K562 (cell line): ENCODE measurements around the gene ARMC8. TPM values are rescaled to one million over a fixed set of nuclear protein-coding genes. Genes with fewer than 3 reads are reported as not detected.

Experiments used
- ATAC-seq: fragments of 200-7000 bp; cut with Tn5 transposase; 3 replicates; pipeline ENCODE4 v1.9.1; 2020; ENCODE audit warnings: moderate library complexity
- BruUV-seq: library from RNA; stranded (reverse); fragments of 400-500 nt; replicated peaks from 2 replicates; lab custom pipeline; 2021; lab: Mats Ljungman, UMichigan
- CTCF ChIA-PET: fragments of 300-600 bp; formaldehyde crosslinking; extraction: SDS; loops from one replicate; lab custom pipeline; 2021; ENCODE audit warnings: low intra/inter-chr PET ratio; lab: Yijun Ruan, JAX
- POLR2A ChIA-PET: fragments of 300-600, 350-650 bp; sonication (Branson Sonifier 250); formaldehyde crosslinking; extraction: SDS; loops from one replicate; lab custom pipeline; 2021; ENCODE audit warnings: antibody characterized with exemption, inconsistent platforms; lab: Yijun Ruan, JAX
- DNase-seq, 4 experiments: peaks; one replicate each; pipeline versions ENCODE4 v3.0.0 to v3.0.0-alpha.2; 2011 to 2018; ENCODE audit warnings: low spot score in 3 of 4, mixed read lengths in 3 of 4; ENCODE audit errors: extremely low read depth in 1 of 4
- FAIRE-seq: peaks from 2 replicates; lab custom pipeline; 2011; peaks lifted over from hg19 to GRCh38; lab: Jason Lieb, UNC
- H2AFZ ChIP-seq: 2 replicates; pipeline ENCODE4 v1.6.0; 2011; ENCODE audit warnings: low read depth, low read length, control low read depth, inconsistent platforms
- H3K27ac ChIP-seq: fragments of 200-600 bp; 3 replicates; pipeline ENCODE4 v1.8.0; 2011; ENCODE audit warnings: low read depth, mild to moderate bottlenecking, control low read depth, inconsistent platforms, low read length, moderate library complexity, mixed read lengths; ENCODE audit errors: extremely low read depth
- H3K27me3 ChIP-seq, 2 experiments: fragments of 300-600 bp in 1 of 2; 2 replicates in 1 of 2; 3 replicates in 1 of 2; pipeline versions ENCODE4 v1.6.0 to v1.8.0; 2011; ENCODE audit warnings: inconsistent platforms in 2 of 2, low read length in 2 of 2, mild to moderate bottlenecking in 1 of 2, mixed read lengths in 1 of 2, moderate library complexity in 1 of 2; ENCODE audit not compliant: control insufficient read depth in 2 of 2, insufficient read depth in 2 of 2
- H3K36me3 ChIP-seq: fragments of 300-600 bp; 3 replicates; pipeline ENCODE4 v1.8.0; 2011; ENCODE audit warnings: mild to moderate bottlenecking, low read length, inconsistent platforms; ENCODE audit not compliant: control insufficient read depth, insufficient read depth
- H3K4me1 ChIP-seq, 2 experiments: fragments of 200-600 bp in 1 of 2; replicated peaks in 1 of 2; 2 replicates in 1 of 2; 3 replicates in 1 of 2; pipeline versions ENCODE4 v1.5.1 to v1.8.0; 2011; ENCODE audit warnings: inconsistent platforms in 2 of 2, low read length in 2 of 2, mild to moderate bottlenecking in 1 of 2, mixed read lengths in 1 of 2, moderate library complexity in 1 of 2; ENCODE audit not compliant: control insufficient read depth in 2 of 2, insufficient read depth in 2 of 2
- H3K4me2 ChIP-seq: 2 replicates; pipeline ENCODE4 v1.6.1; 2011; ENCODE audit warnings: low read length, control low read depth, inconsistent platforms, mixed read lengths; ENCODE audit not compliant: insufficient read depth
- H3K4me3 ChIP-seq: fragments of 200-600 bp; sonication (generic), shearing (Covaris generic); 2 replicates; pipeline ENCODE4 v1.5.1; 2016; ENCODE audit warnings: control low read depth, inconsistent platforms
- H3K79me2 ChIP-seq: fragments of 200-600 bp; 3 replicates; pipeline ENCODE4 v1.8.0; 2011; ENCODE audit warnings: low read length, inconsistent platforms; ENCODE audit not compliant: control insufficient read depth, insufficient read depth
- H3K9ac ChIP-seq, 2 experiments: 2 replicates each; pipeline versions ENCODE4 v1.6.0 to v1.6.1; 2011; ENCODE audit warnings: low read depth in 2 of 2, low read length in 2 of 2, control low read depth in 1 of 2, inconsistent platforms in 1 of 2, mild to moderate bottlenecking in 1 of 2, mixed read lengths in 1 of 2; ENCODE audit not compliant: insufficient read depth in 1 of 2
- H3K9me1 ChIP-seq: one replicate; pipeline ENCODE4 v1.6.0; 2011; ENCODE audit warnings: inconsistent platforms, mild to moderate bottlenecking, low read length, moderate library complexity; ENCODE audit not compliant: control insufficient read depth, insufficient read depth
- H3K9me3 ChIP-seq: replicated peaks from 2 replicates; pipeline ENCODE4 v1.5.1; 2011; ENCODE audit warnings: low read depth, low read length, inconsistent platforms; ENCODE audit not compliant: control insufficient read depth, insufficient read depth
- H4K20me1 ChIP-seq: replicated peaks from 2 replicates; pipeline ENCODE4 v1.6.1; 2011; ENCODE audit warnings: low read length, inconsistent platforms, mixed read lengths; ENCODE audit not compliant: control insufficient read depth, insufficient read depth
- CBX2 ChIP-seq: fragments of 200-600 bp; sonication (generic); IDR thresholded peaks from one replicate; pipeline ENCODE4 v1.6.1; 2012; ENCODE audit warnings: mild to moderate bottlenecking, low read length, inconsistent platforms; ENCODE audit not compliant: insufficient read depth, poor library complexity, severe bottlenecking
- CREB3L1 ChIP-seq: fragments of 450-650 bp; IDR thresholded peaks from 2 replicates; pipeline ENCODE4 v1.6.1; 2014; ENCODE audit warnings: low read depth, mild to moderate bottlenecking, moderate library complexity, borderline replicate concordance
- CREM ChIP-seq: IDR thresholded peaks from 2 replicates; pipeline ENCODE4 v1.6.1; 2014; ENCODE audit warnings: antibody characterized with exemption, low read depth
- HMGXB4 ChIP-seq: sonication (generic); formaldehyde crosslinking; IDR thresholded peaks from 2 replicates; pipeline ENCODE4 v1.8.1; 2023; ENCODE audit warnings: mild to moderate bottlenecking, missing genetic modification reagents
- MEF2D ChIP-seq: conservative IDR thresholded peaks from 2 replicates; pipeline ENCODE4 v1.6.1; 2016; ENCODE audit warnings: low read depth, missing genetic modification characterization, missing compliant biosample characterization
- PHF8 ChIP-seq: fragments of 200-600 bp; sonication (generic); IDR thresholded peaks from 2 replicates; pipeline ENCODE4 v1.6.1; 2012; ENCODE audit warnings: mixed run types, mild to moderate bottlenecking, inconsistent platforms, low read length, moderate library complexity, borderline replicate concordance
- SPI1 ChIP-seq: IDR thresholded peaks from 2 replicates; pipeline ENCODE4 v1.6.1; 2011; ENCODE audit warnings: low read depth, low read length, control low read depth, borderline replicate concordance
- ZNF133 ChIP-seq: fragments of 250-450 bp; sonication (Bioruptor Pico); IDR thresholded peaks from 2 replicates; pipeline ENCODE4 v1.4.0; 2020; ENCODE audit warnings: mild to moderate bottlenecking
- ZNF384 ChIP-seq: IDR thresholded peaks from 2 replicates; pipeline ENCODE4 v1.6.1; 2012; ENCODE audit warnings: low read depth, low read length, improper control_type of control experiment
- WGBS: fragments of 100-300 bp; shearing (Covaris generic); methylation state at CpG from one replicate; pipeline ENCODE4 v1.1.6; 2016; ENCODE audit warnings: low coverage, mixed read lengths; ENCODE audit not compliant: insufficient coverage; ENCODE audit errors: missing lambda C conversion rate; 5-methylcytosine and 5-hydroxymethylcytosine counted together
- in situ Hi-C: fragments of 300-500 bp; cut with MboI; formaldehyde crosslinking; loops from 4 replicates; pipeline ENCODE4 v1.15.0; 2018; ENCODE audit warnings: inconsistent platforms, mixed read lengths
- intact Hi-C: fragments of 100-400 bp; cut with micrococcal nuclease; formaldehyde crosslinking; loops from 2 replicates; pipeline ENCODE4 v1.14.2; 2022
- polyA plus RNA-seq, 8 experiments: library from polyadenylated mRNA; depleted of rRNA in 4 of 8; stranded (reverse) in 5 of 8; unstranded in 3 of 8; fragments of >200 nt; fragmentation: Nextera tagmentation in 2 of 8; fragmentation: Illumina TruSeq in 1 of 8; extraction: Ambion mirVana in 2 of 8; extraction: Trizol in 1 of 8; gene quantifications; 2 replicates each; pipeline versions ENCODE4 v1.2.1 to v1.2.3, GENCODE V29; 2011 to 2014; ENCODE audit warnings: inconsistent platforms in 1 of 8, missing spikeins in 1 of 8
- total RNA-seq, 7 experiments: library from RNA; depleted of rRNA in 6 of 7; stranded (reverse); fragments of >200 nt in 6 of 7; fragmentation: Illumina TruSeq in 2 of 7; extraction: Trizol in 2 of 7; gene quantifications; 2 replicates each; pipeline versions ENCODE4 v1.2.1 to v1.2.3, GENCODE V29; 2011 to 2021; ENCODE audit warnings: low replicate concordance in 1 of 7

Gene ARMC8
- total and polyA plus RNA-seq, 9 of the 15 experiments (the other 6 are each of a cell fraction or from before 2014, with no cell fraction given), result 22.4 to 76.1 (median 37.3) TPM

- FAIRE-seq, result no peak
- POLR2A ChIA-PET, result no interaction called here
- Histone ChIP-seq H3K27me3 (no peaks in the 10 kb centered on the region), H3K4me1 (peaks cover 0 to 4% of the 10 kb centered on the region in 2 experiments; a peak in 2 of 5 replicates), H3K4me2 (no peak overlapping the region), H3K9me3 (no peaks in the 10 kb centered on the region), H3K9ac (no peak overlapping the region), H3K36me3 (0 out of 3 replicates have a peak, but pooled peaks cover 3% of the 10 kb centered on the region), H3K79me2 (no peaks in the 10 kb centered on the region), H3K4me3 (no peak overlapping the region), H2AFZ (no peak overlapping the region), H3K27ac (no peak overlapping the region), H4K20me1 (no peaks in the 10 kb centered on the region), H3K9me1 (no peaks in the 10 kb centered on the region)
- no peak for ATAC-seq
- CTCF ChIA-PET, result no interaction called here
- WGBS, result 58% methylated on average over 6 of the region's 6 CpGs
- in situ Hi-C loops (no loop called here), intact Hi-C loops (no loop called here)
- BruUV-seq, result no TSS peak
- no peak for TF ChIP-seq CREM
- TF ChIP-seq ZNF133 (CRISPR knock-in tag), result no peak
- no peak for TF ChIP-seq CBX2
- TF ChIP-seq PHF8, result no peak
- TF ChIP-seq SPI1, result no peak
- TF ChIP-seq HMGXB4 (CRISPR knock-in tag), result no peak
- no peak for TF ChIP-seq MEF2D
- TF ChIP-seq ZNF384, result no peak
- no peak for TF ChIP-seq CREB3L1
- TF ChIP-seq, all 486 proteins: peak for 0
- DNase-seq, result no peak
Observed at GRCh38 chr3:138303474-138303873, 116.4 kb downstream of the ARMC8 start.
